Glomerular visceral epithelial cell (primary cell): ENCODE results near the gene TMOD3.
A peak's percentile ranks its signal among the peaks of the same experiment; 100 is the strongest.
"Not testable (repeated sequence)": the region's sequence is repeated elsewhere in the genome, so short reads cannot be mapped to it uniquely, and the experiment has no call there.

ENCODE experiments used
- DNase-seq: peaks from one replicate; pipeline ENCODE4 v3.0.0-alpha.2; 2016; ENCODE audit errors: extremely low spot score

The TMOD3 gene

DNA sequence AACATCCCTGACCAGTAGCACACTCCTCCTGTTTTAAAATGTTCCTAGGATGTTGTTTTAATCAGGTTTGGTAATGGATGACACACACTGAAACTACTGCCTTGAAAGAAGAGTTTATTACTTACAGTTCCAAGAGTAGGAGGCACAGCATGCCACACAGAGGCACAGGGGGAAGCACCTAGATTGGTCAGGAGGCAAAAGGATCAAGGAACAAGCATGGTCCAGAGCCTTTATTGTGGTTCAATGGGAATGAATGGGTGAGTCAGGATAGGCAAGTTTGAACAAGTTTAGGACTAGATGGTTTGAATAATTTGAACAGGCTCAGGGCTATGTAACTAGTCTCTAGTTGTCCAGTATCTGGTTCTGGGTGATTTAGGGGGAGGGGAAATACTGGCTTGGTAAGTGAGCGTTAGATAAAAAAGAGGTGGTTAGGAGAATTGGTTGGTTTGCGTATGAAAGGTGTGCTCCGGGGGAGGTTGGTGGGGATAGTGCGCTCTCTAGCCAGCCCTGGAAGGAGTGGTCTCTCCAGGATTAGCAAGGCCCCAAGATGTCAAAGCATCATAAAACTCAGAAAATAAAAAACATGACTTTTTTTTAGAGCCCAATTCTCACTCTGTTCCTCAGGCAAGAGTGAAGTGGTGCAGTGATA, 35.1 kb downstream of the TMOD3 start:
- DNase-seq = peak; percentile 60

DNA sequence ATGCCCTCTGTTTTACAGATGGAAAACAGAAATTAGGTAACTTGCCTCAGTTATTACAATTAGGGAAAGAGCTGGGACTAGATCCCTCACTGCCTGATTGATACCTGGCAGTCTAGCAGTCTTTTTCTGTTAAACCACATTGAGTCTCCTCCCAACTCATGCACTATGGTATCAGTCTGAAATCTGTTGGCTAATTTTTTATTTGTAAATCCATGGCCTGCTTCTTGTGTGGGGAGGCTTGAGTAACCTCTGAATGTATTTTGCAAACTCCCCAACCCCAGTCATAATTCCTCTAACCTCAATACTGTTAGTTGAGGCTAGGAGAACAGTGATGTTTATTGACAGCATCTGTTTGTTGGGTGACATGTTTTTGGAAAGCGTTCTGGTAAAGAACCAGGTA, 35.9 kb downstream of the TMOD3 start:
- no peak for DNase-seq

DNA sequence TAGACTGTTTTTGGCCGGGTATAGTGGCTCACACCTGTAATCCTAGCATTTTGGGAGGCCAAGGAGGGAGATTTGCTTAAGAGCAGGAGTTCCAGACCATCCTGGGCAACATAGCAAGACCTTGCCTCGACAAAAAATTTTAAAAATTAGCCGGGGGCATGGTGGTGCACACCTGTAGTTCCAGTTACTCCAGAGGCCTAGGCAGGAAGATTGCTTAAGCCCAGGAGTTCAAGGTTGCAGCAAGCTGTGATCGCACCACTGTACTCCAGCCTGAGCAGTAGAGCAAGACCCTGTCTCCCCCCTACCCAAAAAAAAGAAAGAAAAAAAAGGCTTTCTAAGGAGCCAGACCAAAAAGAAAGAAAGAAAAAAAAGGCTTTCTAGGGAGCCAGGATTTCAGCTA, 36.7 kb downstream of the TMOD3 start:
- DNase-seq = no peak

GRCh38 chr15:51866751-51867150, 37.3 kb downstream of the TMOD3 start:
- DNase-seq = no peak

DNA sequence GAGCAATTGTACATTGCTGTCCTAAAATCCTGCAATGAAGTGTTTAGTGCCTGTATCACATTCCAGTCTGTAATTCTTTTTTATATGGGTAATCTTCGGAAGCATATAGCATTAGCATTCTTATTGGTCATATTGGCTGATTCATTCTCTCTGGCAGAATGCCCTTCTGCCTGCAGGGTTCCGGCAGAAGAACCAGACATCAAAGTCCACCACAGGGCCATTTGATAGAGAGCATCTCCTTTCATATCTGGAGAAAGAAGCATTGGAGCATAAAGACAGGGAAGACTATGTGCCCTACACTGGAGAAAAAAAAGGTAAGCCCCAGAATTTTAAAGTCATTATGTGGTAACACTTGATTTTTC, 39.6 kb downstream of the TMOD3 start:
- peak; percentile 88 for DNase-seq

DNA sequence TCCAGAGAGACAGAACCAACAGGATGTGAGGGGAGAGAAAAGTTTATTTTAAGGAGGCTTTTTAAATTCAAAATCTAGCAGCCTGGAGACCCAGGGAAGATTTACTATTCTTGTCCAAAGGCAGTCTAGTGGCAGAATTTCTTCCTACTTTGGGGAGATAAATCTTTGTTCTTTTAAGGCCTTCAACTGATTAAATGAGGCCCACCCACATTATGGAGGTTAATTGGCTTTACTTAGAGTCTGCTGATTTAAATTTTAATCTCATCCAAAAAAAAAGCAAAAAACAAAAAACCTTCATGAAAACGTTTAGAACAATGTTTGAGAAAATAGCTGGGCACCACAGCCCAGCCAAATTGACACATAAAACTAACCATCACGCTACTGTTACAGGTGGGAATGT, 41.3 kb downstream of the TMOD3 start:
- DNase-seq = no peak

GRCh38 chr15:51874751-51875644, 45.5 kb downstream of the TMOD3 start:
- DNase-seq = peak; percentile 89

- no peak for DNase-seq
Measured at GRCh38 chr15:51876169-51876568, 46.7 kb downstream of the TMOD3 start.

DNA sequence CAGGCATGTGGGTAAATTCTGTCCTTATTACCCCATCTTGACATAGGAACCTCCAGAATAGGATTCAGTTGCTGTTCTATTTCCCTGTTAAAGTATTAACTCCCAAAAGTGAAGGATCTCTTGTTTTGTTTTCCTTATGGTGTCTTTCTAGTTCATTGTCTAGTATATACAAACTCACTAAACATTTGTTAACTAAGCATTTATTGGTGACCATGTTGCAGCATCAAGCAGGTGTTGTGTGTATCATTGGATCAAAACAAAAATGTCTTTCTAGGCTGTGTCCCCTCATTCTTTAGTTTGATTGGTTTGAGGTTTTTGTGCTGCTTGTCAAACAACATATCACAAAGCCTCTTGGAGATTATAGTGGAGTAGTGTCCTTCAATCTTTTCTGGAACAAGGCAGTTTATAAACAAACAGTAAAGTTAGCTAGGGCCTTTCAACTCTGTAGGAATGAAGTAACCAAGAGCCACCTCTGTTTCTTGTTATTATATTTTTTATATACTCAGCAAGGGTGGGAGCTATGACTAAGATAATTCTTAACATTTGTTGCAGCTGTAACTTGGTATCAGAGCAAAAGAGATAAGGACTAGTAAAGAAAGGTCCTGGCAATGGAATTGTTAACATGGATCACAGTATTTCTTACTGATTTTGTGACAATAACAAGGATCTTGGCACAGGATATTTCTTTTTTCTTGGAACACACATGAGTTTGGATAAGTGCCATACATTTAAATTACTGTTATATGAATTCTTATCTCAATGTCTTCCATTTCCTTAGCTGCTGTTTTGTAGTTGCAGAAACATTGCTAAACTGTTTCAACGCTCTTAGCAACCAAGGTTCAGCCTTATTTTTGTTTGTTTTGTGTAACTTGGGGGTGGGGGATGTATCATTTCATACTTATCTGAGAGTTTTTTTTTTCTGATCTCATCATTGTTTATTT, 49.3 kb downstream of the TMOD3 start:
- DNase-seq = peak; percentile 7

- DNase-seq = no peak
Measured at GRCh38 chr15:51879555-51879954, 50.1 kb downstream of the TMOD3 start.

GRCh38 chr15:51883271-51883837, 53.9 kb downstream of the TMOD3 start:
- DNase-seq = no peak

GRCh38 chr15:51884041-51884440, 54.6 kb downstream of the TMOD3 start:
- no peak for DNase-seq

DNA sequence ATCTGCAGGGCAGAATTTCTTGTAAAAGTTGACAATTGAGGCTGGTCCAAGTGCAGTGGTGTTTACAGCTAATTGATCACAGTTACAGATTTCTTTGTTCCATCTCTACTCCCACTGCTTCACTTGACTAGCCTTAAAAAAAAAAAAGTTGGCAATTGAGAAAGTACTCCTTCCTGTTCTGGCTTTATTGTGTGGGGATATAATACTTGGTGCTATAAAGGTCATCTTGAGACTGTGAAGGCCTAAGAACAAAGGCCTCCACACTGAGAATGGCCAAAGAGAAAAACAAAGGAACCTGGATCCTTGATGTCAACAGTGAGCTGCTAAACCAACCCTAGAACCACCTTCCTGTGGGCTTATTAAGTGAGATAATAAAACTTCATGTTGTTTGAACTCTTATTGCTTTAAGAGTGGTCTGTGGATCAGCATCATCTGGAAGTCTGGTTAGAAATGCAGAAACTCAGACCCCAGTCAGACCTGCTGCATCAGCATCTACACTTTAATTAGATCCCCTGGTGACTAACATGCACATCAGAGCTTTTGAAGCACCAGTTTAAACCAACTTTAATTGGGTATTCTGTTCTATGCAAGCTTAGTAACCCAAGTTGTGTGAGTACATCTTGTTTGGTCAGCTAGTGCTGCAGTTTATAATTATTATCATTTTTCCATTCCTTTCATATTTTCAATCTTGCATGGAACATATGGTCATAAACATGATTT, 55.2 kb downstream of the TMOD3 start:
- no peak for DNase-seq

- DNase-seq = not testable (repeated sequence)
Measured at GRCh38 chr15:51885758-51886157, 56.3 kb downstream of the TMOD3 start.

DNA sequence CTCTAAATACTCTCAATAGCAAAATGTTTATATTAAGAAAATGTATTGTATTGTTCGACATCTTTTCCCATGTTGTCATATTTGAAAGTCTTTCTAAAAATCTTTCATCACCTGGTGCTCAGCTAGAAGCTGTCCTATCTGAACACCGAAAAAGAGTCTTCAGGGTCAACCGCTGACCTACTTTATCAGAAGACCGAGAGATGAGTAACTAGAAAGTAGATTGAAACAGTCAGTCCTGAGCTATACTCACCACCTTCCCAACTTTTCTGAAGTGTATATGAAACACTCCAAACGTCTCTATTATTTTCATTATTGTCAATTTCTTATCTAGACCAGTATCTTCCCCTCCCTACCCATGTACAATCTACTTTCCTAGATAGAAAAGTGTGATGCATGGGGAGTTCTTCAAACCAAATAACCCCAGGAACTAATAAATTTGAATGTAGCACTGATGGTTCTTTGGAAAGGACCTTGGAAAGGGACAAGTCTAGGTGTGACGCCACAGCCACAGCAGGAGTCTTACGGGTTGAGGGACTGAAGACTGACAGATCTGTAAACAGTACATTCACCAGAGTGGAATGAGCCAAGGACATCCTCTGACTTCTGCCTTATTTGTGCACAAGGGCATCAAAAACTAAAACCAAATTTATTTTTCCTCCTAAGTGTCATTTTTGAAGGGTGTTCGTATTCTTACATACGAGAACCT, 58.6 kb downstream of the TMOD3 start:
- no peak for DNase-seq

DNA sequence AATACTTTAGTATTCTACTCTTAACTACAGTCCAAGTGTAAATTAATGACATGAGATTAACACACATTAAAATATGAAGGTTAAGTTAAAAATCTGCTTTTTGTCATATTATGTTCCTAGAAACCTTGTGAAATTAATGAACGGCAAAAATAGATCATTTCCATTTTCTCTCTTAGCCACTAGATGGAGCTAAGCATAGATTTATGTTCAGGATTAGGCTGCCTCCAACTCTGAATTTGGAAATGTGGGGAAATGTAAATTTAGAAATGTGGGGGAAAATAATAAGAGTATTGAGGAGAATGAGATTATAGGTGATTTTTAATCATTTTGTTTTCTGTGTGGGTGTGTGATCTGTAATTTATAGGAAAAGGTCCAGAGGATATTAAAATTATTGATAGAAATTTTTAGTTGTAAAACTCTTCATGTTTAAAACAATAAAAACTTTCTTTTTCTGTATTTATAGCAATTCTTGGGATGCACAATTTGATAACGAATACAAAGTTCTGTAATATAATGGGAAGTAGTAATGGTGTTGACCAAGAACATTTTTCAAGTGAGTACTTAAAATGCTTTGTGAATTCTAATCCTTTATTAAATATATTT, 59.2 kb downstream of the TMOD3 start:
- DNase-seq = peak; percentile 16

- DNase-seq = no peak
Measured at GRCh38 chr15:51889486-51889885, 60.0 kb downstream of the TMOD3 start.

- DNase-seq = no peak
Measured at GRCh38 chr15:51904421-51904820, 75.0 kb downstream of the TMOD3 start.

- no peak for DNase-seq
Measured at GRCh38 chr15:51904931-51905330, 75.5 kb downstream of the TMOD3 start.
